ENCODE measurements around the gene CCDC110.

DNA sequence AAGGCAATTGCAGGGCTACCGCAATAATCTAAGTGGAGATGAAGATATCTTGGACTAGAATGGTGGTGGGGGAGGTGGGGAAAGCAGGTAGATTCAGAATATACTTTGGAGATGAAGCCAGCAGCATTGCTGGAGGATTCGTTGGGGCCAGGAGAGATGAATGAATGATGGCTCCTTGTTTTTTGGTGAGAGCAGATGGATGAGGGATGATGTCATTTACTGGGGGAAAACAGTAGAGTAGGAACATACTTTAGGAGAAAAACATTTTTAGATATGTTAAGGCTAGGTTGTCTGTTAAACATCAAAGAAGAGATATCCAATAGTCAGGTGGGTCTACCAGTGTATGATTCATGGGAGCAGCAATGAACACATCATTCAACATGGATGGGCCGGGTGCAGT is 5.8 kb downstream of the CCDC110 start:
- TF ChIP-seq ZNF70 (CRISPR knock-in tag; IDR thresholded peaks at IDR 0.05): no peak
- TF ChIP-seq TCF4 (CRISPR knock-in tag; IDR thresholded peaks at IDR 0.05; ENCODE audit: borderline replicate concordance): no peak
- TF ChIP-seq, protein P1, sequence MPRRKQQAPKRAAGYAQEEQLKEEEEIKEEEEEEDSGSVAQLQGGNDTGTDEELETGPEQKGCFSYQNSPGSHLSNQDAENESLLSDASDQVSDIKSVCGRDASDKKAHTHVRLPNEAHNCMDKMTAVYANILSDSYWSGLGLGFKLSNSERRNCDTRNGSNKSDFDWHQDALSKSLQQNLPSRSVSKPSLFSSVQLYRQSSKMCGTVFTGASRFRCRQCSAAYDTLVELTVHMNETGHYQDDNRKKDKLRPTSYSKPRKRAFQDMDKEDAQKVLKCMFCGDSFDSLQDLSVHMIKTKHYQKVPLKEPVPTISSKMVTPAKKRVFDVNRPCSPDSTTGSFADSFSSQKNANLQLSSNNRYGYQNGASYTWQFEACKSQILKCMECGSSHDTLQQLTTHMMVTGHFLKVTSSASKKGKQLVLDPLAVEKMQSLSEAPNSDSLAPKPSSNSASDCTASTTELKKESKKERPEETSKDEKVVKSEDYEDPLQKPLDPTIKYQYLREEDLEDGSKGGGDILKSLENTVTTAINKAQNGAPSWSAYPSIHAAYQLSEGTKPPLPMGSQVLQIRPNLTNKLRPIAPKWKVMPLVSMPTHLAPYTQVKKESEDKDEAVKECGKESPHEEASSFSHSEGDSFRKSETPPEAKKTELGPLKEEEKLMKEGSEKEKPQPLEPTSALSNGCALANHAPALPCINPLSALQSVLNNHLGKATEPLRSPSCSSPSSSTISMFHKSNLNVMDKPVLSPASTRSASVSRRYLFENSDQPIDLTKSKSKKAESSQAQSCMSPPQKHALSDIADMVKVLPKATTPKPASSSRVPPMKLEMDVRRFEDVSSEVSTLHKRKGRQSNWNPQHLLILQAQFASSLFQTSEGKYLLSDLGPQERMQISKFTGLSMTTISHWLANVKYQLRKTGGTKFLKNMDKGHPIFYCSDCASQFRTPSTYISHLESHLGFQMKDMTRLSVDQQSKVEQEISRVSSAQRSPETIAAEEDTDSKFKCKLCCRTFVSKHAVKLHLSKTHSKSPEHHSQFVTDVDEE (CRISPR knock-in tag; IDR thresholded peaks at IDR 0.05): no peak
- TF ChIP-seq ARNTL (CRISPR knock-in tag; IDR thresholded peaks at IDR 0.05; ENCODE audit: borderline replicate concordance, low read depth): no peak
- TF ChIP-seq OSR1 (CRISPR knock-in tag; IDR thresholded peaks at IDR 0.05): no peak
- TF ChIP-seq, protein P2, sequence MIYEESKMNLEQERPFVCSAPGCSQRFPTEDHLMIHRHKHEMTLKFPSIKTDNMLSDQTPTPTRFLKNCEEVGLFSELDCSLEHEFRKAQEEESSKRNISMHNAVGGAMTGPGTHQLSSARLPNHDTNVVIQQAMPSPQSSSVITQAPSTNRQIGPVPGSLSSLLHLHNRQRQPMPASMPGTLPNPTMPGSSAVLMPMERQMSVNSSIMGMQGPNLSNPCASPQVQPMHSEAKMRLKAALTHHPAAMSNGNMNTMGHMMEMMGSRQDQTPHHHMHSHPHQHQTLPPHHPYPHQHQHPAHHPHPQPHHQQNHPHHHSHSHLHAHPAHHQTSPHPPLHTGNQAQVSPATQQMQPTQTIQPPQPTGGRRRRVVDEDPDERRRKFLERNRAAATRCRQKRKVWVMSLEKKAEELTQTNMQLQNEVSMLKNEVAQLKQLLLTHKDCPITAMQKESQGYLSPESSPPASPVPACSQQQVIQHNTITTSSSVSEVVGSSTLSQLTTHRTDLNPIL (CRISPR knock-in tag; IDR thresholded peaks at IDR 0.05; ENCODE audit: low read depth): no peak
- TF ChIP-seq ISL1 (CRISPR knock-in tag; IDR thresholded peaks at IDR 0.05): no peak
- TF ChIP-seq, protein P3, sequence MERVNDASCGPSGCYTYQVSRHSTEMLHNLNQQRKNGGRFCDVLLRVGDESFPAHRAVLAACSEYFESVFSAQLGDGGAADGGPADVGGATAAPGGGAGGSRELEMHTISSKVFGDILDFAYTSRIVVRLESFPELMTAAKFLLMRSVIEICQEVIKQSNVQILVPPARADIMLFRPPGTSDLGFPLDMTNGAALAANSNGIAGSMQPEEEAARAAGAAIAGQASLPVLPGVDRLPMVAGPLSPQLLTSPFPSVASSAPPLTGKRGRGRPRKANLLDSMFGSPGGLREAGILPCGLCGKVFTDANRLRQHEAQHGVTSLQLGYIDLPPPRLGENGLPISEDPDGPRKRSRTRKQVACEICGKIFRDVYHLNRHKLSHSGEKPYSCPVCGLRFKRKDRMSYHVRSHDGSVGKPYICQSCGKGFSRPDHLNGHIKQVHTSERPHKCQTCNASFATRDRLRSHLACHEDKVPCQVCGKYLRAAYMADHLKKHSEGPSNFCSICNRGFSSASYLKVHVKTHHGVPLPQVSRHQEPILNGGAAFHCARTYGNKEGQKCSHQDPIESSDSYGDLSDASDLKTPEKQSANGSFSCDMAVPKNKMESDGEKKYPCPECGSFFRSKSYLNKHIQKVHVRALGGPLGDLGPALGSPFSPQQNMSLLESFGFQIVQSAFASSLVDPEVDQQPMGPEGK (CRISPR knock-in tag; IDR thresholded peaks at IDR 0.05; ENCODE audit: borderline replicate concordance): no peak
- no peak for TF ChIP-seq ZFP3 (CRISPR knock-in tag; IDR thresholded peaks at IDR 0.05)
- no peak for TF ChIP-seq PPARA (CRISPR knock-in tag; IDR thresholded peaks at IDR 0.05; ENCODE audit: borderline replicate concordance)
- no peak for TF ChIP-seq ZNF8 (CRISPR knock-in tag; IDR thresholded peaks at IDR 0.05)
- TF ChIP-seq SNAI2 (CRISPR knock-in tag; IDR thresholded peaks at IDR 0.05): no peak
